Ovary (tissue), 3 donors: ENCODE data around the gene GRID2.

ENCODE experiments used
- CTCF ChIP-seq, 3 donors: fragments of 450-650 bp in 2 of 3; fragments of 200-600 bp in 1 of 3; IDR thresholded peaks; one replicate each; pipeline versions ENCODE4 v1.5.1 to v1.8.0; 2016 to 2022; ENCODE audit warnings: antibody characterized with exemption in 3 of 3, mild to moderate bottlenecking in 1 of 3
- POLR2A ChIP-seq: fragments of 450-650 bp; IDR thresholded peaks from one replicate; pipeline ENCODE4 v1.6.1; 2017; ENCODE audit warnings: antibody characterized with exemption, mild to moderate bottlenecking, moderate library complexity
- donor health status: DM: no; HTN: no; CAD: no.

GRCh38 chr4:92872604-92873003 is 568.8 kb downstream of the GRID2 start:
- TF ChIP-seq CTCF (IDR thresholded peaks at IDR 0.05): no peak
- TF ChIP-seq POLR2A: no peak
